Measurements from ENCODE around the gene AUTS2.

DNA sequence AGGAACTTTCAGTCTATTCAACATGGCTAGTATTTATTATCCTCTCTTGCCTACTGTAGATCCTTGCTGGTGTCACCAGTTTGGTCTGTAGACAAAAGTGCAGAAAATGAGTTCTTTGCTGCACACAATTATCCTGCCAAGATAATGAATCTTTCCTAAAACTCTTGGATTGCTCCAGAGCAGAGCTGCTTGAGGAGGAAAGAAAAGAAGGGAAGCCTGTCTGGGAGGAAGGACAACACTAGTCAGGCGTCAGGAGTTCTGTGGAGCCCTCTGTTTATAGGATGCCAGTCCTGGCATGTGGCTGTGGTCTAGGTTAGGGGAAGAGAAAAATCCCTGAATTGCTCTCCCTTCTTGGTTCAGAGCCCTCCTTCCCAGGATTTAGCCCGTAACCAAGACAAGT, 1103.7 kb downstream of the AUTS2 start:
- TF ChIP-seq, protein P1, sequence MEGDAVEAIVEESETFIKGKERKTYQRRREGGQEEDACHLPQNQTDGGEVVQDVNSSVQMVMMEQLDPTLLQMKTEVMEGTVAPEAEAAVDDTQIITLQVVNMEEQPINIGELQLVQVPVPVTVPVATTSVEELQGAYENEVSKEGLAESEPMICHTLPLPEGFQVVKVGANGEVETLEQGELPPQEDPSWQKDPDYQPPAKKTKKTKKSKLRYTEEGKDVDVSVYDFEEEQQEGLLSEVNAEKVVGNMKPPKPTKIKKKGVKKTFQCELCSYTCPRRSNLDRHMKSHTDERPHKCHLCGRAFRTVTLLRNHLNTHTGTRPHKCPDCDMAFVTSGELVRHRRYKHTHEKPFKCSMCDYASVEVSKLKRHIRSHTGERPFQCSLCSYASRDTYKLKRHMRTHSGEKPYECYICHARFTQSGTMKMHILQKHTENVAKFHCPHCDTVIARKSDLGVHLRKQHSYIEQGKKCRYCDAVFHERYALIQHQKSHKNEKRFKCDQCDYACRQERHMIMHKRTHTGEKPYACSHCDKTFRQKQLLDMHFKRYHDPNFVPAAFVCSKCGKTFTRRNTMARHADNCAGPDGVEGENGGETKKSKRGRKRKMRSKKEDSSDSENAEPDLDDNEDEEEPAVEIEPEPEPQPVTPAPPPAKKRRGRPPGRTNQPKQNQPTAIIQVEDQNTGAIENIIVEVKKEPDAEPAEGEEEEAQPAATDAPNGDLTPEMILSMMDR (IDR thresholded peaks at IDR 0.05) = no peak
- no peak for TF ChIP-seq POLR2A (IDR thresholded peaks at IDR 0.05)
